ENCODE data around the gene C4orf50. TPM values are rescaled to one million over a fixed set of nuclear protein-coding genes. Genes with fewer than 3 reads are reported as not detected.

The C4orf50 gene
- total and polyA plus RNA-seq, 2 of the 8 experiments (the other 6 are each of a cell fraction or from before 2014, with no cell fraction given) = 0.08 to 0.22 TPM

DNA sequence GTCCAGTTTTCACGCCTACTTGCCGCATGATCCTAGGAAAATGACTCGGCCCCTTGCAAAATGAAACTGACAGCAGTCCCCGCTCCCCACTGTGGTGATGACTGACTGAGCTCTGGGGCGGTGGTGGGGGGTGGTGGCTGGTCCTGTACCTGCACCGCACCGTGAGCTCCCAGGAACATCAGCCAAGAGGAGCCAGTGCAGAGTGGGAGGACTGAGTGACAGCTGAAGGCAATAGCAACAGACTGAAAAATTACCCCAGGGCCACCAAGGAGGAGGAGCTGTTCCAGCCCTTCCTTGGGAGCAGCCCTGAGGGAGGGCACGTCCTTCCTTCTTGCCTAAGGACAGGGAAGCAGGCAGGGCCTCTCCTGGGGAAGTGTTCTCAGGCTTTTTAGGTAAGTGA, 2.4 kb upstream of the C4orf50 start:
- Histone ChIP-seq H3K4me2 (ENCODE audit: insufficient read depth in 1 of 2, low read depth in 2 of 2, low read length in 2 of 2) (no peak overlapping the region), H3K4me1 (replicated peaks in 1 of 4; ENCODE audit: control insufficient read depth in 3 of 4, insufficient read depth in 4 of 4, low read length in 3 of 4) (peaks cover 0 to 8% (median 5%) of the 10 kb centered on the region in 4 experiments; a peak in 6 of 7 replicates), H3K79me2 (ENCODE audit: control insufficient read depth in 1 of 2, insufficient read depth in 2 of 2, low read length in 2 of 2) (no peaks in the 10 kb centered on the region), H4K8ac (ENCODE audit: extremely low read depth, insufficient read depth, low read length) (no peak overlapping the region), H2AFZ (ENCODE audit: low read length) (no peak overlapping the region), H3K9ac (replicated peaks in 1 of 4; ENCODE audit: extremely low read depth in 1 of 4, low read depth in 3 of 4, low read length in 3 of 4) (no peak overlapping the region), H3K4ac (replicated peaks; ENCODE audit: insufficient read length, low read depth, low read length) (no peak overlapping the region), H2BK120ac (replicated peaks; ENCODE audit: low read depth, low read length) (no peak overlapping the region), H3K27me3 (replicated peaks in 1 of 4; ENCODE audit: control insufficient read depth in 3 of 4, extremely low read depth in 1 of 4, insufficient read depth in 3 of 4, low read length in 3 of 4) (no peaks in the 10 kb centered on the region), H4K91ac (replicated peaks; ENCODE audit: insufficient read length, low read length) (no peak overlapping the region), H3K9me3 (ENCODE audit: insufficient read depth in 2 of 2, low read depth in 1 of 2, low read length in 1 of 2) (no peaks in the 10 kb centered on the region), H2BK15ac (ENCODE audit: low read length) (no peak overlapping the region; the same call in 1 of the 2 replicates), H4K5ac (ENCODE audit: insufficient read length, low read depth, low read length) (no peak overlapping the region), H2BK12ac (ENCODE audit: low read depth, low read length) (no peak overlapping the region), H3K56ac (replicated peaks; ENCODE audit: insufficient read length, low read depth, low read length) (no peak overlapping the region), H3K4me3 (ENCODE audit: extremely low read depth in 1 of 4, insufficient read depth in 2 of 4, low read depth in 3 of 4, low read length in 4 of 4) (no peak overlapping the region), H4K20me1 (replicated peaks in 1 of 2; ENCODE audit: control insufficient read depth in 1 of 2, insufficient read depth in 2 of 2, low read length in 2 of 2) (peaks cover 0 to 1% of the 10 kb centered on the region in 2 experiments), H3K18ac (ENCODE audit: extremely low read depth, low read length) (no peak overlapping the region), H2AK5ac (ENCODE audit: low read depth, low read length) (no peak overlapping the region), H3K27ac (ENCODE audit: low read depth, low read length) (no peak overlapping the region), H3K36me3 (ENCODE audit: control insufficient read depth in 2 of 4, insufficient read depth in 4 of 4, low read length in 3 of 4) (no peaks in the 10 kb centered on the region), H3K14ac (ENCODE audit: insufficient read length) (no peak overlapping the region), H3K79me1 (ENCODE audit: low read depth, low read length) (no peaks in the 10 kb centered on the region), H3K23me2 (ENCODE audit: low read depth, low read length) (no peaks in the 10 kb centered on the region), H2BK20ac (ENCODE audit: low read length) (no peak overlapping the region), H2BK5ac (ENCODE audit: low read depth, low read length) (no peak overlapping the region), H3K23ac (ENCODE audit: insufficient read length) (no peak overlapping the region)
- 96% methylated on average over 5 of the region's 8 CpGs; no CpG with 5 or more reads in 1 of the 2 experiments for WGBS, 2 experiments (ENCODE audit: extremely low coverage in 1 of 2, insufficient coverage in 1 of 2, insufficient read length in 1 of 2, insufficient replicate concordance in 2 of 2, low coverage in 1 of 2, low lambda C conversion rate in 2 of 2, missing lambda C conversion rate in 1 of 2)
- ChIA-PET CTCF (ENCODE audit: partially characterized antibody) (interaction anchor here (0.7 to 6.8 kb wide), 25 partner anchors 7 to 350 kb away, joined by 3 to 74 read pairs (median 5); no protein-coding TSS in a partner anchor), POLR2A (ENCODE audit: partially characterized antibody) (no interaction called here)
- FAIRE-seq (no peak), DNase-seq (ENCODE audit: low read depth in 1 of 2, low spot score in 2 of 2) (no peak)
- TF ChIP-seq ATF3 (IDR thresholded peaks at IDR 0.05; ENCODE audit: insufficient read depth, low read depth, low read length) (no peak), NRF1 (IDR thresholded peaks at IDR 0.05; ENCODE audit: low read depth, low read length) (no peak), CHD2 (IDR thresholded peaks at IDR 0.05; ENCODE audit: low read length) (no peak), KDM4A (IDR thresholded peaks at IDR 0.05; ENCODE audit: low read depth, low read length, severe bottlenecking) (no peak), MAFK (IDR thresholded peaks at IDR 0.05; ENCODE audit: low read depth, low read length) (no peak)

Measured in H1 (cell line).